Activated CD4-positive, alpha-beta T cell treated with anti-CD3 and anti-CD28 coated beads, Interleukin-2, amount 50 U/mL, for 48 hours (primary cell): Measurements from ENCODE around the gene GTF2IRD1.
"Not testable (repeated sequence)": the region's sequence is repeated elsewhere in the genome, so short reads cannot be mapped to it uniquely, and the experiment has no call there.

ENCODE experiments used
- DNase-seq, 2 experiments: peaks; one replicate each; pipeline ENCODE4 v3.0.0-alpha.2; 2020

GTF2IRD1 gene

GRCh38 chr7:74494076-74494548 is 40.4 kb downstream of the GTF2IRD1 start:
- no peak for DNase-seq

- DNase-seq, result no peak
These were observed 41.7 kb downstream of the GTF2IRD1 start for GRCh38 chr7:74495112-74496086.

GRCh38 chr7:74496272-74496671 is 42.6 kb downstream of the GTF2IRD1 start:
- DNase-seq, result no peak

GRCh38 chr7:74496773-74497172 is 43.1 kb downstream of the GTF2IRD1 start:
- not testable (repeated sequence) for DNase-seq

- DNase-seq, result no peak
These were observed 44.6 kb downstream of the GTF2IRD1 start for GRCh38 chr7:74498354-74498753.

GRCh38 chr7:74498996-74499834 is 45.5 kb downstream of the GTF2IRD1 start:
- no peak for DNase-seq

- no peak for DNase-seq
These were observed 46.2 kb downstream of the GTF2IRD1 start for GRCh38 chr7:74499835-74500388.

- no peak for DNase-seq
These were observed 47.6 kb downstream of the GTF2IRD1 start for GRCh38 chr7:74501298-74501697.

- no peak for DNase-seq
These were observed 48.6 kb downstream of the GTF2IRD1 start for GRCh38 chr7:74502216-74502891.

- no peak for DNase-seq
These were observed 49.4 kb downstream of the GTF2IRD1 start for GRCh38 chr7:74503061-74503460.

- DNase-seq, result no peak
These were observed 50.2 kb downstream of the GTF2IRD1 start for GRCh38 chr7:74503943-74504342.

GRCh38 chr7:74505471-74506324 is 52.0 kb downstream of the GTF2IRD1 start:
- no peak for DNase-seq

GRCh38 chr7:74506325-74506724 is 52.6 kb downstream of the GTF2IRD1 start:
- no peak for DNase-seq

GRCh38 chr7:74507538-74508319 is 54.0 kb downstream of the GTF2IRD1 start:
- no peak for DNase-seq

GRCh38 chr7:74509453-74509852 is 55.7 kb downstream of the GTF2IRD1 start:
- DNase-seq, result not testable (repeated sequence)

- no peak for DNase-seq
These were observed 57.6 kb downstream of the GTF2IRD1 start for GRCh38 chr7:74511345-74511744.

GRCh38 chr7:74512762-74513161 is 59.1 kb downstream of the GTF2IRD1 start:
- no peak for DNase-seq

- DNase-seq, result no peak
These were observed 60.5 kb downstream of the GTF2IRD1 start for GRCh38 chr7:74514131-74514591.

- no peak for DNase-seq
These were observed 61.6 kb downstream of the GTF2IRD1 start for GRCh38 chr7:74515276-74515675.

GRCh38 chr7:74516214-74516613 is 62.5 kb downstream of the GTF2IRD1 start:
- no peak for DNase-seq

- DNase-seq, result no peak
These were observed 64.3 kb downstream of the GTF2IRD1 start for GRCh38 chr7:74518041-74518440.
